GM12892 (cell line): ENCODE measurements around the gene MINPP1.

ENCODE experiments used
- POLR2A ChIP-seq: IDR thresholded peaks from 2 replicates; pipeline ENCODE4 v1.6.1; 2011; ENCODE audit warnings: low read depth, low read length, control low read depth
- POLR2AphosphoS5 ChIP-seq: IDR thresholded peaks from 2 replicates; pipeline ENCODE4 v1.6.1; 2011; ENCODE audit warnings: low read depth, low read length, control low read depth

DNA sequence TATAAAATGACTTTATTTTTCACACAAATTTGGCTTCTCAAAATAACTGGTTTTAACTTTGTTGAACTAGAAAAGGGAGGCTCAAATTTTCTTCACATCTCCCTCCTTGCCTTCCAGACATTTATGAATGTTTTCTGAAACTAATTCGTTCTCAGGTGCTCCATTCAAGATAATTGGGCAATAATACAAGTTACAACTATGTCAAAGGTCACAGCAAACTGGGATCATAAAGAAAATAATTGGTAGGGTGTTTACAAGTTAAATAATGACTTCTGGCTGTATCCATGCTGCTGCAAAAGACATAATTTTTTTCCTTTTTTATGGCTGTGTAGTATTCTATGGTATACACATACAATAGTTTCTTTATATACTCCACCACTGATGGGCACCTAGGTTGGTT, 75.3 kb downstream of the MINPP1 start:
- TF ChIP-seq POLR2AphosphoS5 (no peak), POLR2A (no peak)
